T-cell (primary cell): Measurements from ENCODE around the gene ERCC3. TPM values are rescaled to one million over a fixed set of nuclear protein-coding genes. Genes with fewer than 3 reads are reported as not detected.

ENCODE experiments used
- ATAC-seq, 4 experiments: fragments of 200-7000 bp in 3 of 4; fragments of 150-1000 bp in 1 of 4; cut with Tn5 transposase; replicated peaks in 1 of 4; 1 replicate in 3 of 4; 2 replicates in 1 of 4; pipeline ENCODE4 v1.10.0; 2021; ENCODE audit warnings: moderate library complexity in 3 of 4, mild to moderate bottlenecking in 2 of 4, moderate number of reproducible peaks in 1 of 4
- CTCF ChIA-PET, 2 donors: fragments of 300-600 bp; sonication (Branson Sonifier 250); formaldehyde crosslinking; loops; one replicate each; lab custom pipeline; 2022; ENCODE audit warnings: antibody characterized with exemption in 2 of 2; lab: Charles Lee
- POLR2A ChIA-PET, 2 donors: fragments of 300-600 bp; sonication (Branson Sonifier 250); formaldehyde crosslinking; loops; one replicate each; lab custom pipeline; 2022; ENCODE audit warnings: antibody characterized with exemption in 2 of 2; lab: Charles Lee
- DNase-seq, 35 experiments: peaks; one replicate each; pipeline versions ENCODE4 v3.0.0 to v3.0.0-alpha.2; 2013 to 2023
- H3K27ac ChIP-seq: one replicate; pipeline ENCODE4 v1.5.1; 2013; ENCODE audit warnings: low read length
- H3K27me3 ChIP-seq, 2 experiments: replicated peaks in 1 of 2; 1 replicate in 1 of 2; 2 replicates in 1 of 2; pipeline versions ENCODE4 v1.6.1 to v1.7.0; 2013; ENCODE audit warnings: low read length in 1 of 2, mixed read lengths in 1 of 2; ENCODE audit not compliant: control insufficient read depth in 2 of 2, insufficient read depth in 2 of 2; ENCODE audit errors: extremely low read depth in 1 of 2
- H3K36me3 ChIP-seq, 2 donors: 1 replicate in 1 of 2; 2 replicates in 1 of 2; pipeline versions ENCODE4 v1.6.1 to v1.7.0; 2013; ENCODE audit warnings: low read length in 1 of 2; ENCODE audit not compliant: control insufficient read depth in 2 of 2, insufficient read depth in 1 of 2; ENCODE audit errors: extremely low read depth in 1 of 2
- H3K4me1 ChIP-seq, 2 experiments: 1 replicate in 1 of 2; 2 replicates in 1 of 2; pipeline versions ENCODE4 v1.6.1 to v1.7.0; 2013; ENCODE audit warnings: low read length in 2 of 2, mixed read lengths in 1 of 2; ENCODE audit not compliant: insufficient read depth in 2 of 2, control insufficient read depth in 1 of 2; ENCODE audit errors: extremely low read depth in 1 of 2
- H3K4me3 ChIP-seq, 2 donors: 1 replicate in 1 of 2; 2 replicates in 1 of 2; pipeline versions ENCODE4 v1.5.1 to v1.7.0; 2013; ENCODE audit warnings: mild to moderate bottlenecking in 2 of 2, low read length in 1 of 2, moderate library complexity in 1 of 2; ENCODE audit not compliant: control insufficient read depth in 1 of 2; ENCODE audit errors: extremely low read depth in 1 of 2
- H3K9me3 ChIP-seq: 2 replicates; pipeline ENCODE4 v1.7.0; 2013
- H3K27ac Mint-ChIP-seq, 2 donors: one replicate each; pipeline ENCODE4 v1.8.0; 2020 to 2021; ENCODE audit warnings: mild to moderate bottlenecking in 2 of 2, mixed read lengths in 2 of 2
- H3K27me3 Mint-ChIP-seq, 2 donors: one replicate each; pipeline ENCODE4 v1.8.0; 2021 to 2022; ENCODE audit warnings: mixed read lengths in 2 of 2
- H3K36me3 Mint-ChIP-seq: one replicate; pipeline ENCODE4 v1.8.0; 2021; ENCODE audit warnings: mixed read lengths
- H3K4me1 Mint-ChIP-seq, 3 donors: one replicate each; pipeline ENCODE4 v1.8.0; 2020 to 2022; ENCODE audit warnings: mixed read lengths in 3 of 3, mild to moderate bottlenecking in 1 of 3
- H3K4me3 Mint-ChIP-seq, 3 donors: one replicate each; pipeline ENCODE4 v1.8.0; 2020 to 2022; ENCODE audit warnings: mild to moderate bottlenecking in 3 of 3, mixed read lengths in 3 of 3, moderate library complexity in 3 of 3
- H3K9me3 Mint-ChIP-seq, 3 donors: one replicate each; pipeline ENCODE4 v1.8.0; 2020 to 2022; ENCODE audit warnings: mixed read lengths in 3 of 3
- WGBS: methylation state at CpG from one replicate; pipeline ENCODE4 v1.1.5; 2013; ENCODE audit warnings: missing lambda C conversion rate; ENCODE audit not compliant: insufficient coverage; 5-methylcytosine and 5-hydroxymethylcytosine counted together
- total RNA-seq, 35 experiments: library from RNA in 6 of 35; stranded (reverse) in 6 of 35; fragments of 120-200 nt in 1 of 35; gene quantifications; one replicate each; pipeline versions ENCODE4 v1.2.1 to v1.2.4 and lab custom pipeline; 2013 to 2026

Gene ERCC3
- total RNA-seq (10 to 100 TPM; 41.5 to 62.1 (median 52.3) TPM), total RNA-seq (lab: John Stamatoyannopoulos, UW) (52.2 to 110 (median 78.2) reads per million in 29 experiments)
- 42.3 TPM for total RNA-seq (2013)

GRCh38 chr2:127293748-127294562 is at the start of gene ERCC3:
TSS of gene ERCC3 (minus strand) at chr2:127294144. CDS start at chr2:127294081, 63 bp downstream.
- ChIA-PET POLR2A (interaction anchor here (0.6 to 0.7 kb wide), 5 partner anchors 87 to 452 kb away, joined by 3 to 9 read pairs (median 3); partner anchors contain the start of gene PROC (in 1 of the 2)), CTCF (interaction anchor here (0.5 to 0.6 kb wide), 4 partner anchors 104 to 515 kb away, joined by 3 to 5 read pairs (median 3); no protein-coding TSS in a partner anchor)
- Mint-ChIP-seq H3K27me3 (no peaks in the 10 kb centered on the region), H3K4me1 (peaks cover 21 to 40% (median 35%) of the 10 kb centered on the region in 3 donors), H3K4me3 (peak within 1 kb of the TSS; percentile 94 to 98 (median 95)), H3K27ac (peak within 1 kb of the TSS; percentile 97 to 98), H3K36me3 (peaks cover 19% of the 10 kb centered on the region), H3K9me3 (no peaks in the 10 kb centered on the region)
- ATAC-seq (peak; percentile 92 to 96 (median 95)), DNase-seq (peak; percentile 52 to 86 (median 74))
- Histone ChIP-seq H3K27me3 (no peaks in the 10 kb centered on the region), H3K27ac (peak within 1 kb of the TSS; percentile 64), H3K4me3 (peak within 1 kb of the TSS; percentile 82 to 88), H3K36me3 (peaks cover 8 to 27% of the 10 kb centered on the region in 2 donors), H3K4me1 (peaks cover 5 to 16% of the 10 kb centered on the region in 2 experiments), H3K9me3 (no peaks in the 10 kb centered on the region)
- WGBS: under 1% methylated on average over 43 of the region's 55 CpGs

GRCh38 chr2:127343277-127343676 is 49.3 kb upstream of the ERCC3 start:
- no peaks in the 10 kb centered on the region for H3K27me3 ChIP-seq
- ATAC-seq (no peak), DNase-seq (no peak)
- Mint-ChIP-seq H3K36me3 (peaks cover 30% of the 10 kb centered on the region), H3K4me1 (peaks cover 34 to 44% (median 36%) of the 10 kb centered on the region in 3 donors), H3K27me3 (no peaks in the 10 kb centered on the region), H3K4me3 (no peak overlapping the region), H3K27ac (no peak overlapping the region), H3K9me3 (peaks cover 0 to 4% (median 3%) of the 10 kb centered on the region in 3 donors)
- no peak overlapping the region for H3K27ac ChIP-seq
- H3K4me1 ChIP-seq: no peaks in the 10 kb centered on the region
- WGBS: no CpG with 5 or more reads among the region's 2 CpGs
- H3K9me3 ChIP-seq: no peaks in the 10 kb centered on the region
- no peak overlapping the region for H3K4me3 ChIP-seq
- peaks cover 3 to 12% of the 10 kb centered on the region in 2 donors for H3K36me3 ChIP-seq
- ChIA-PET POLR2A (no interaction called here), CTCF (no interaction called here)

GRCh38 chr2:127342101-127342500 is 48.2 kb upstream of the ERCC3 start:
- H3K4me1 ChIP-seq: no peaks in the 10 kb centered on the region
- DNase-seq (no peak), ATAC-seq (no peak)
- ChIA-PET POLR2A (no interaction called here), CTCF (interaction anchor here (0.5 to 0.6 kb wide), 2 partner anchors 255 to 517 kb away, joined by 3 to 8 read pairs; no protein-coding TSS in a partner anchor)
- H3K4me1 Mint-ChIP-seq: peaks cover 25 to 32% (median 27%) of the 10 kb centered on the region in 3 donors
- H3K27me3 Mint-ChIP-seq: no peaks in the 10 kb centered on the region
- H3K4me3 ChIP-seq: no peak overlapping the region
- peaks cover 0 to 4% (median 3%) of the 10 kb centered on the region in 3 donors for H3K9me3 Mint-ChIP-seq
- peaks cover 3 to 17% of the 10 kb centered on the region in 2 donors for H3K36me3 ChIP-seq
- H3K9me3 ChIP-seq: no peaks in the 10 kb centered on the region
- no peak overlapping the region for H3K27ac ChIP-seq
- H3K27ac Mint-ChIP-seq: no peak overlapping the region
- no peak overlapping the region for H3K4me3 Mint-ChIP-seq
- H3K36me3 Mint-ChIP-seq: peaks cover 35% of the 10 kb centered on the region
- no CpG with 5 or more reads among the region's 1 CpG for WGBS
- no peaks in the 10 kb centered on the region for H3K27me3 ChIP-seq

- Histone ChIP-seq H3K4me3 (no peak overlapping the region), H3K4me1 (no peaks in the 10 kb centered on the region), H3K27me3 (no peaks in the 10 kb centered on the region), H3K9me3 (no peaks in the 10 kb centered on the region), H3K27ac (no peak overlapping the region), H3K36me3 (peaks cover 5 to 40% of the 10 kb centered on the region in 2 donors)
- H3K27me3 Mint-ChIP-seq: no peaks in the 10 kb centered on the region
- H3K4me1 Mint-ChIP-seq: no peaks in the 10 kb centered on the region
- CTCF ChIA-PET: interaction anchor here in 1 of 2 donors (0.6 kb wide), 1 partner anchor 18 kb away, joined by 6 read pairs; no protein-coding TSS in a partner anchor
- H3K9me3 Mint-ChIP-seq: no peaks in the 10 kb centered on the region
- H3K27ac Mint-ChIP-seq: peak overlapping the region in 1 of 2 donors; percentile 6
- no peak overlapping the region for H3K4me3 Mint-ChIP-seq
- POLR2A ChIA-PET: no interaction called here
- peaks cover 41% of the 10 kb centered on the region for H3K36me3 Mint-ChIP-seq
- no peak for ATAC-seq
- WGBS: no CpG with 5 or more reads among the region's 1 CpG
- DNase-seq: no peak
These were observed 38.4 kb upstream of the ERCC3 start for GRCh38 chr2:127332335-127332734.

GRCh38 chr2:127330753-127331152 is 36.8 kb upstream of the ERCC3 start:
- H3K27me3 ChIP-seq: no peaks in the 10 kb centered on the region
- no peaks in the 10 kb centered on the region for H3K9me3 Mint-ChIP-seq
- H3K4me1 Mint-ChIP-seq: no peaks in the 10 kb centered on the region
- no peaks in the 10 kb centered on the region for H3K27me3 Mint-ChIP-seq
- WGBS: no CpG with 5 or more reads among the region's 1 CpG
- H3K27ac ChIP-seq: no peak overlapping the region
- no peak overlapping the region for H3K27ac Mint-ChIP-seq
- H3K36me3 ChIP-seq: peaks cover 5 to 39% of the 10 kb centered on the region in 2 donors
- H3K4me1 ChIP-seq: no peaks in the 10 kb centered on the region
- H3K36me3 Mint-ChIP-seq: peaks cover 43% of the 10 kb centered on the region
- no peak overlapping the region for H3K4me3 Mint-ChIP-seq
- no peak overlapping the region for H3K4me3 ChIP-seq
- ChIA-PET POLR2A (interaction anchor here in 1 of 2 donors (0.6 kb wide), 1 partner anchor 20 kb away, joined by 13 read pairs; no protein-coding TSS in a partner anchor), CTCF (no interaction called here)
- DNase-seq (no peak), ATAC-seq (no peak)
- H3K9me3 ChIP-seq: no peaks in the 10 kb centered on the region

GRCh38 chr2:127326289-127326945 is 32.5 kb upstream of the ERCC3 start:
- no peaks in the 10 kb centered on the region for H3K4me1 Mint-ChIP-seq
- Histone ChIP-seq H3K27me3 (no peaks in the 10 kb centered on the region), H3K27ac (no peak overlapping the region), H3K4me3 (no peak overlapping the region), H3K4me1 (no peaks in the 10 kb centered on the region), H3K36me3 (peaks cover 11 to 42% of the 10 kb centered on the region in 2 donors), H3K9me3 (no peaks in the 10 kb centered on the region)
- CTCF ChIA-PET: interaction anchor here in 1 of 2 donors (0.8 kb wide), 1 partner anchor 153 kb away, joined by 5 read pairs; no protein-coding TSS in a partner anchor
- DNase-seq: no peak
- POLR2A ChIA-PET: no interaction called here
- H3K9me3 Mint-ChIP-seq: no peaks in the 10 kb centered on the region
- no CpG with 5 or more reads among the region's 2 CpGs for WGBS
- no peak for ATAC-seq
- H3K27me3 Mint-ChIP-seq: no peaks in the 10 kb centered on the region
- H3K27ac Mint-ChIP-seq: no peak overlapping the region
- H3K36me3 Mint-ChIP-seq: peaks cover 47% of the 10 kb centered on the region
- no peak overlapping the region for H3K4me3 Mint-ChIP-seq
